ENCODE results near the gene POR. TPM values are rescaled to one million over a fixed set of nuclear protein-coding genes. Genes with fewer than 3 reads are reported as not detected.
A peak's percentile ranks its signal among the peaks of the same experiment; 100 is the strongest.

The POR gene
- total and polyA plus RNA-seq, 2 of the 13 experiments (the other 11 are each of a cell fraction or from before 2014, with no cell fraction given) = 145 to 266 TPM

DNA sequence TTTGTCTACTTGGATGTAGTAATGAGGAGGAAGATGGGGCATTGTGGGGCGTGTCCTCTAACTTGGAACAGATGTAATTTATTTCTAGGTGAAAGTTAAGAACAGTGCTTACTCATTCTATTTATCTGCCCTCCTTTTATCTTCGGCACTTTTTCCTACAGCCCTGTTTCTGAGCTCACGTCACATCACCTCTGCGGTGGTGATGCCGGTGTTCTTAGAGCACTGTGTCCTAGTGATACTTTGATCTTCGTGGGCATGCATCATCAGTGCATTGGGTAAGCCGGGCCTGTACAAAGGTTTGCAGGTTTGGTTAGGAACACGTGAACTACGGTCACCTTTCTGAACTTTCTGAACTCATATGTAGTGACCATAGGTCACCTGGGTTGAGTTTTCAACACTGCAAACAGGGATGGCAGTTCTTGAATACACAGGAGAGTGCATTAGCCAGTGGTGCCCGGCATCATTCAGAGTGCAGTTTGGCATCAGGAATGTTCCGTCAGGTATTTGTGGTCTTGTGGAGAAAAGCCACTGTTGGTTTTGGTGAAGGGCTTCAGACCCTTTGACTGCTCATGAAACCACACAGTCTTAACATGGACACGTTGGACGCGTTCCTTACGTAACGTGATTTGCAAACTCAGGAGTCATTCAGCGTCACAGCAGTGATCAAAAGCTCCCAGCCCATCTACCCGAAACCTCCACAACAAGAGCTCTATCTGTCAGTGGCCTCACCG lies 5.6 kb downstream of the POR start:
- BruUV-seq (replicated peaks) = no TSS peak
- under 1% methylated on average over 12 of the region's 19 CpGs for WGBS (ENCODE audit: low lambda C conversion rate)
- DNase-seq (ENCODE audit: low spot score) (peak; percentile 99), FAIRE-seq (peak; percentile 100), ATAC-seq (peak; percentile 87)
- peaks cover 70% of the 10 kb centered on the region for H4K20me1 ChIP-seq (ENCODE audit: insufficient read depth, low read length)
- H3K27ac ChIP-seq (ENCODE audit: extremely low read length, insufficient read depth, low read length) = peak overlapping the region; percentile 90
- H2AFZ ChIP-seq (ENCODE audit: low read length) = no peak overlapping the region
- H3K36me3 ChIP-seq (replicated peaks in 1 of 2; ENCODE audit: control insufficient read depth in 1 of 2, insufficient read depth in 2 of 2, low read length in 2 of 2) = peaks cover 2 to 30% of the 10 kb centered on the region in 2 experiments; a peak in 3 of 5 replicates
- peaks cover 89% of the 10 kb centered on the region for H3K79me2 ChIP-seq (ENCODE audit: insufficient read depth, low read length)
- H3K4me3 ChIP-seq (replicated peaks in 1 of 3; ENCODE audit: insufficient read depth in 1 of 3, low read depth in 2 of 3, low read length in 3 of 3) = peak overlapping the region in 1 of 3 experiments; percentile 64; a peak in 2 of 6 replicates
- ChIA-PET CTCF (ENCODE audit: low intra/inter-chr PET ratio, low total read pairs) (no interaction called here), POLR2A (interaction anchor here (0.7 to 3.9 kb wide), 19 partner anchors 10 to 1662 kb away, joined by 3 to 52 read pairs (median 5); partner anchors contain the start of genes MDH2, RHBDD2, STYXL1 and TMEM120A)
- H3K9ac ChIP-seq (ENCODE audit: insufficient read depth, low read depth, low read length) = peak overlapping the region; percentile 78
- no peaks in the 10 kb centered on the region; a peak in 1 of 5 replicates for H3K27me3 ChIP-seq (ENCODE audit: control insufficient read depth in 1 of 2, insufficient read depth in 2 of 2, low read length in 2 of 2)
- peaks cover 88% of the 10 kb centered on the region for H3K4me1 ChIP-seq (ENCODE audit: insufficient read depth, low read length)
- intact Hi-C loops (cut with micrococcal nuclease; ENCODE audit: unreplicated experiment) (loop anchor here (2.0 to 5.0 kb wide), 4 partner anchors 14 to 72 kb away; no protein-coding TSS in a partner anchor), in situ Hi-C loops (cut with HindIII; ENCODE audit: extremely low pct_ligation_motif_present, low pct_unique_long_range_greater_than_20kb) (no loop called here)
- H3K9me3 ChIP-seq (ENCODE audit: low read length) = no peaks in the 10 kb centered on the region
- peak overlapping the region; percentile 94 for H3K4me2 ChIP-seq (ENCODE audit: low read depth, low read length)
- TF ChIP-seq GTF3A (CRISPR knock-in tag; conservative IDR thresholded peaks at IDR 0.05) = no peak
- peak; percentile 75; the same call in 1 of the 2 replicates for TF ChIP-seq ZNF280D (CRISPR knock-in tag; IDR thresholded peaks at IDR 0.05)
- no peak for TF ChIP-seq ZNF777 (CRISPR knock-in tag; IDR thresholded peaks at IDR 0.05)
- TF ChIP-seq MTF1 (CRISPR knock-in tag; IDR thresholded peaks at IDR 0.05) = no peak
- no peak for TF ChIP-seq CENPX (CRISPR knock-in tag; IDR thresholded peaks at IDR 0.05)
- TF ChIP-seq, protein P1, sequence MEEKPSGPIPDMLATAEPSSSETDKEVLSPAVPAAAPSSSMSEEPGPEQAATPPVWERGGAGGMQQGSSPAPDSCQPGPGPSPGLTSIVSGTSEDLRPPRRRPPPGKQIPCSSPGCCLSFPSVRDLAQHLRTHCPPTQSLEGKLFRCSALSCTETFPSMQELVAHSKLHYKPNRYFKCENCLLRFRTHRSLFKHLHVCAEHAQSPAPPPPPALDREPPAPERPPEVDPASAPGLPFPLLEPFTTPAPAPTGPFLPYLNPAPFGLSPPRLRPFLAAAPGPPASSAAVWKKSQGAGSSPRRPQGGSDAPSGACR (CRISPR knock-in tag; IDR thresholded peaks at IDR 0.05) = peak; percentile 49; the same call in 1 of the 2 replicates
- peak; percentile 84 for TF ChIP-seq MEF2D (CRISPR knock-in tag; IDR thresholded peaks at IDR 0.05)
- no peak for TF ChIP-seq SP1 (IDR thresholded peaks at IDR 0.05)
- TF ChIP-seq SP1 (CRISPR knock-in tag; IDR thresholded peaks at IDR 0.05) = no peak
- TF ChIP-seq ZNF282 (IDR thresholded peaks at IDR 0.05; ENCODE audit: partially characterized antibody) = no peak
- TF ChIP-seq HOXA9 (CRISPR knock-in tag; IDR thresholded peaks at IDR 0.05; ENCODE audit: borderline replicate concordance) = no peak
- TF ChIP-seq MIER2 (CRISPR knock-in tag; IDR thresholded peaks at IDR 0.05) = peak; percentile 82
- no peak for TF ChIP-seq SATB2 (CRISPR knock-in tag; IDR thresholded peaks at IDR 0.05)
- TF ChIP-seq YEATS4 (CRISPR knock-in tag; IDR thresholded peaks at IDR 0.05; ENCODE audit: borderline replicate concordance) = peak; percentile 86
- TF ChIP-seq KAT7 (CRISPR knock-in tag; IDR thresholded peaks at IDR 0.05; ENCODE audit: borderline replicate concordance) = no peak
- TF ChIP-seq RARG (CRISPR knock-in tag; IDR thresholded peaks at IDR 0.05; ENCODE audit: low read depth) = no peak
- TF ChIP-seq HHEX (CRISPR knock-in tag; IDR thresholded peaks at IDR 0.05) = peak; percentile 80
- TF ChIP-seq TBL1XR1 (IDR thresholded peaks at IDR 0.05; ENCODE audit: borderline replicate concordance, low read length, partially characterized antibody) = peak; percentile 84
